GM10266 (cell line): ENCODE results near the gene PCDHGA6.
"Not testable (repeated sequence)": the region's sequence is repeated elsewhere in the genome, so short reads cannot be mapped to it uniquely, and the experiment has no call there.

ENCODE experiments used
- DNase-seq: peaks from one replicate; pipeline ENCODE4 v3.0.0; 2012; ENCODE audit errors: extremely low spot score
- TF ChIP-seq, protein P1 (sequence below): IDR thresholded peaks from 2 replicates; pipeline ENCODE4 v1.5.1; 2012; ENCODE audit warnings: mild to moderate bottlenecking, low read depth; ENCODE audit not compliant: control insufficient read depth, insufficient read depth; ENCODE audit errors: missing control alignments

Gene PCDHGA6

DNA sequence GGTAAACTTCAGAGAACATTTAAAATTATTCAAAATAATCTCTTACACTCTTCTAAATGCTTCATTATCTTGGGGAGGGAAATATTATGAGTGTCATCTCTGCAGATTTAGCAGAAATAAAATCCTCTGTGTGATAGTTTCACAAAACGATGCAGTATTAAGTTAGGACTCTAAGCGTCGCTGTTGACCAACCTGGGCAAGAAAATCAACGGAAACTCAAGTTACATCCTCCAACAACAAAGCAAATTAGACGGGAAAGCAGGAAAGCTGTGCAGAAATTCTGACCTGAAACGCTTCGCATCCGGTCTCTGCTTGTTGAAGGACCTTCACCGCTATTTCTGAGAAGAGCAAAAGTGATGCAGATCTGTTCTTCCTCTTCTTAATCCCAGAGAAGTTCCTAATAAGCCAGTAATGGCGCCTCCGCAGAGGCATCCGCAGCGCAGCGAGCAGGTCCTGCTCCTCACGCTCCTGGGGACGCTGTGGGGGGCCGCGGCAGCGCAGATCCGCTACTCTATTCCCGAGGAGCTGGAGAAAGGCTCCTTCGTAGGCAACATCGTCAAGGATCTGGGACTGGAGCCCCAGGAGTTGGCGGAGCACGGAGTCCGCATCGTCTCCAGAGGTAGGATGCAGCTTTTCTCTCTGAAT lies at the start of gene PCDHGA6:
PCDHGA6 (plus strand) TSS at position 219 of the 645 bp plus-strand sequence; CDS start at position 412, 193 bp downstream.
- TF ChIP-seq, protein P1, sequence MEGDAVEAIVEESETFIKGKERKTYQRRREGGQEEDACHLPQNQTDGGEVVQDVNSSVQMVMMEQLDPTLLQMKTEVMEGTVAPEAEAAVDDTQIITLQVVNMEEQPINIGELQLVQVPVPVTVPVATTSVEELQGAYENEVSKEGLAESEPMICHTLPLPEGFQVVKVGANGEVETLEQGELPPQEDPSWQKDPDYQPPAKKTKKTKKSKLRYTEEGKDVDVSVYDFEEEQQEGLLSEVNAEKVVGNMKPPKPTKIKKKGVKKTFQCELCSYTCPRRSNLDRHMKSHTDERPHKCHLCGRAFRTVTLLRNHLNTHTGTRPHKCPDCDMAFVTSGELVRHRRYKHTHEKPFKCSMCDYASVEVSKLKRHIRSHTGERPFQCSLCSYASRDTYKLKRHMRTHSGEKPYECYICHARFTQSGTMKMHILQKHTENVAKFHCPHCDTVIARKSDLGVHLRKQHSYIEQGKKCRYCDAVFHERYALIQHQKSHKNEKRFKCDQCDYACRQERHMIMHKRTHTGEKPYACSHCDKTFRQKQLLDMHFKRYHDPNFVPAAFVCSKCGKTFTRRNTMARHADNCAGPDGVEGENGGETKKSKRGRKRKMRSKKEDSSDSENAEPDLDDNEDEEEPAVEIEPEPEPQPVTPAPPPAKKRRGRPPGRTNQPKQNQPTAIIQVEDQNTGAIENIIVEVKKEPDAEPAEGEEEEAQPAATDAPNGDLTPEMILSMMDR = peak; percentile 32
- DNase-seq = no peak

DNA sequence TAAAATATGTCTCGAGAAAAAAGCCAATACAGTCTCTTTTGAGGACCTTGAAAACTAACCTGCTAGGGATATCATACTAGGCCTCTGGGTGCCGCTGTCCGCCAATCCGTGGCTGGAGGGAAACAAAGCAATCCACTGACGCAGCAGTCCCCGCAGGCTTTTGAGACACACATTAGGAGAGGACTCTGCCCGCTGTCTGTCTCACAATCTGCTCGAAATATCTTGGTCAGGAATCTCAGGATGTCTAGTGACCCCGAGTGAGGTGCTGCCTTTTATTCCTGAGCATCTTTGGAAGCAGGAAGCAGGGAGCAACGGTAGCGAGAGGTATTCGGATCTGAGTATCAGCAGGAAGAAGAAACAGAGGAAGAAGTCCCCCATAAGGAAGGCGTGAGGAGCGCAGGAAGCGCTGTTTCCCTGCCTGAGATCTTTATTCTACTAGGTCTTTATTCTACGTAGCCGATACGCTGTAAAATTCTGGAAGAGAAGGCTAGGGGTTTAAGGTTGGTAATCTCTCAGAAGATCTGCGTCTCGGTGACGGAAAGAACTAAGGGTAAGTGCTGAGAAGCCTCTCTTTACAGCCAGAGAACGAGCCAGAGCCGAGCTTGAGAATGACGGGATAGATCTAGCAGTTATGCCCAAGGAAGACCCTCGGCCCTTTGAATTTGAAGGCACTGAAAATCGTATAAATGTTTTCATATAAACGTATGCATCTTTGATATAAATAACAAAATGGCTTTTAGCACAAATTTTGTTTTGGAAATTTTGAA lies 47.4 kb upstream of the PCDHGA6 start:
- TF ChIP-seq, protein P1 = peak; percentile 50
- peak; percentile 70 for DNase-seq

DNA sequence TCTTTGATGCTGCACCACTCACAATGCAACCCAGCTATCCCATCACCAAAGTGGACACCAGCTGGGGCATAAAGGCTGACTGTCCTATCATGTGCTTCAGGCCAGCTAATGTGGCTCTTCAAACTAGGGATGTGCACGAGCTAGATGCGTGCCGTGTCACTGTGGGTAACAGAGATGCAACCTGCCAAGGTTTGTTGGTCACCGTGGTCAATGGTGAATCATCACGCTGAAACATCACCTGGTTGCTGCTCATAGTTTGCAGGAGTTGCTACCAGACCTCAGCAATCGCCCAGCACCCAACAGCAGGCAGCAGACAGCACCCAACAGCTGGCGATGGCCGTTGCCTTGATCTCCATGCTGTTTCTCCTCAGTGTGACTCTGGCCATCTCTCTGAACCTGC lies 45.5 kb upstream of the PCDHGA6 start:
- DNase-seq = no peak
- TF ChIP-seq, protein P1 = no peak

DNA sequence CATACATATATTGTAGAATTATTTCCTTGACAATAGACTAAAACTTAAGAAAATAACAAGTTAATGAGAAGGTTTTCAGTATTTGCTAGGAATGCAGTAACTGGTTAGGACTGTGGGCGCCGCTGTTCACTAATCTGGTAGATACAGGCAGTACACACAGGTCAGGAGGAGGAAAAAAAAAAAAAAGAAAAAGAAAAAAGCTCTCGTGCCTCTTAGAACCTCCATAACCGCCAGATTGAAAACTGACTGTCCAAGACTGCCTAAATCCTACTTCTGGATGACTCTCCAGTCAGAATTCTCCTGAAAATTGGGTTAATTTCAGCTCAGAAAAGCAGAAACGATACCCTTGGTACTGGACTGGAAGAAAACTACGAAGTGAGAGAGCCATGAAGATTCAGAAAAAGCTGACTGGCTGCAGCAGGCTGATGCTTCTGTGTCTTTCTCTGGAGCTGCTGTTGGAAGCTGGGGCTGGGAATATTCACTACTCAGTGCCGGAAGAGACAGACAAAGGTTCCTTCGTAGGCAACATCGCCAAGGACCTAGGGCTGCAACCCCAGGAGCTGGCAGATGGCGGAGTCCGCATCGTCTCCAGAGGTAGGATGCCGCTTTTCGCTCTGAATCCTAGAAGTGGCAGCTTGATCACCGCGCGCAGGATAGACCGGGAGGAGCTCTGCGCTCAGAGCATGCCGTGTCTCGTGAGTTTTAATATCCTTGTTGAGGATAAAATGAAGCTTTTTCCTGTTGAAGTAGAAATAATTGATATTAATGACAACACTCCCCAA lies 43.2 kb upstream of the PCDHGA6 start, which contains the start of gene PCDHGA1:
PCDHGA1 (plus strand) TSS at position 216 of the 782 bp plus-strand sequence.
- DNase-seq = no peak

DNA sequence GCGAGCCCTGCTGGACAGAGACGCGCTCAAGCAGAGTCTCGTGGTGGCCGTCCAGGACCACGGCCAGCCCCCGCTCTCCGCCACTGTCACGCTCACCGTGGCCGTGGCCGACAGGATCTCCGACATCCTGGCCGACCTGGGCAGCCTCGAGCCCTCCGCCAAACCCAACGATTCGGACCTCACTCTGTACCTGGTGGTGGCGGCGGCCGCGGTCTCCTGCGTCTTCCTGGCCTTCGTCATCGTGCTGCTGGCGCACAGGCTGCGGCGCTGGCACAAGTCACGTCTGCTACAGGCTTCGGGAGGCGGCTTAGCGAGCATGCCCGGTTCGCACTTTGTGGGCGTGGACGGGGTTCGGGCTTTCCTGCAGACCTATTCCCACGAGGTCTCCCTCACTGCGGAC lies 41.1 kb upstream of the PCDHGA6 start:
- not testable (repeated sequence) for DNase-seq

More for the DNA sequence above, 43.2 kb upstream of the PCDHGA6 start, which contains the start of gene PCDHGA1:
- TF ChIP-seq, protein P1 = peak; percentile 29

DNA sequence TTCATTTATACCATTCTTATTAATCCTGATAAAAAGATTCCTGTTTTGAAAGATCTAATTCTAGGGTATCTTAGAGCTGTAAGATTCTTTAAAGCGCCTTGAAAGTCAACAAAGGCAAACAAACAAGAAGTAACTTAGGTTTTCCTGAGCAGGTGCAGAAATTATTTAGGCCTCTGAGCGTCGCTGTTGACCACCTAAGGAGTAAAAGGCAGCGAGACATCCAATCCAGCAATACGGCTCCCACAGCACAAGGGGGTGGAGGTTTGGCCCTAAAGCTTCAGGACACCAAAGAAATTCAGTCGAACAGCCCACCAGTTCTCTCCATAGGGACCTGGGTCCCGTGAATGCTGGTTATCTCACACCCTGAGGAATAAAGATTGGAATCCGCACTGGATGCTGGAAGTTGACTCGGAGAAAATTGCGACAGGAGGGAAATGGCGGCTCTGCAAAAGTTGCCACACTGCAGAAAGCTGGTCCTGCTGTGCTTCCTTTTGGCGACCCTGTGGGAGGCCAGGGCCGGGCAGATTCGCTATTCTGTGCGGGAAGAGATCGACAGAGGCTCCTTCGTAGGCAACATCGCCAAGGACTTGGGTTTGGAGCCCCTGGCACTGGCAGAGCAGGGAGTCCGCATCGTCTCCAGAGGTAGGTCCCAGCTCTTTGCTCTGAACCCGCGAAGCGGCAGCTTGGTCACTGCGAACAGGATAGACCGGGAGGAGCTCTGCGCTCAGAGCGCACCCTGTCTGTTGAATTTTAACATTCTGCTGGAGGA lies 35.0 kb upstream of the PCDHGA6 start, which contains the start of gene PCDHGA2:
PCDHGA2 (plus strand) TSS at position 223 of the 769 bp plus-strand sequence.
- peak; percentile 55 for DNase-seq
- TF ChIP-seq, protein P1 = peak; percentile 30

DNA sequence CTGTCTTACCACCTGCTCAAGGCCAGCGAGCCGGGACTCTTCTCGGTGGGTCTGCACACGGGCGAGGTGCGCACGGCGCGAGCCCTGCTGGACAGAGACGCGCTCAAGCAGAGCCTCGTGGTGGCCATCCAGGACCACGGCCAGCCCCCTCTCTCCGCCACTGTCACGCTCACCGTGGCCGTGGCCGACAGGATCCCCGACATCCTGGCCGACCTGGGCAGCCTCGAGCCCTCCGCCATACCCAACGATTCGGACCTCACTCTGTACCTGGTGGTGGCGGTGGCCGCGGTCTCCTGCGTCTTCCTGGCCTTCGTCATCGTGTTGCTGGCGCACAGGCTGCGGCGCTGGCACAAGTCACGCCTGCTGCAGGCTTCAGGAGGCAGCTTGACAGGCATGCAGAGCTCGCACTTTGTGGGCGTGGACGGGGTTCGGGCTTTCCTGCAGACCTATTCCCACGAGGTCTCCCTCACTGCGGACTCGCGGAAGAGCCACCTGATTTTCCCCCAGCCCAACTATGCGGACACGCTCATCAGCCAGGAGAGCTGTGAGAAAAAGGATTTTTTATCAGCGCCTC lies 32.8 kb upstream of the PCDHGA6 start:
- not testable (repeated sequence) for DNase-seq
